OCI-M2 (cell line): ENCODE data around the gene MEI4.

Source experiments
- DNase-seq: peaks from one replicate; lab custom pipeline; 2025; ENCODE audit not compliant: unreplicated experiment; lab: John Stamatoyannopoulos, UW

The MEI4 gene

GRCh38 chr6:77930952-77931351 is 278.1 kb downstream of the MEI4 start:
- DNase-seq = no peak

- DNase-seq = no peak
Measured at GRCh38 chr6:77962070-77962469, 309.2 kb downstream of the MEI4 start.

- no peak for DNase-seq
Measured at GRCh38 chr6:77965449-77965848, 312.6 kb downstream of the MEI4 start.

- DNase-seq = no peak
Measured at GRCh38 chr6:77972334-77972733, 319.5 kb downstream of the MEI4 start.
